Ishikawa (cell line): ENCODE results near the gene VMAC.

Source experiments
- CEBPB ChIP-seq: IDR thresholded peaks from 2 replicates; pipeline ENCODE4 v1.6.1; 2012
- CREB1 ChIP-seq: IDR thresholded peaks from 2 replicates; pipeline ENCODE4 v1.6.1; 2012; ENCODE audit warnings: low read depth
- EGR1 ChIP-seq: IDR thresholded peaks from 2 replicates; pipeline ENCODE4 v1.6.1; 2012
- EP300 ChIP-seq: IDR thresholded peaks from 2 replicates; pipeline ENCODE4 v1.6.1; 2012; ENCODE audit warnings: borderline replicate concordance
- FOXM1 ChIP-seq: IDR thresholded peaks from 2 replicates; pipeline ENCODE4 v1.6.1; 2012; ENCODE audit warnings: low read depth, borderline replicate concordance
- MAX ChIP-seq: IDR thresholded peaks from 2 replicates; pipeline ENCODE4 v1.6.1; 2012
- NFIC ChIP-seq: IDR thresholded peaks from 2 replicates; pipeline ENCODE4 v1.6.1; 2012
- RAD21 ChIP-seq: IDR thresholded peaks from 2 replicates; pipeline ENCODE4 v1.6.1; 2012; ENCODE audit warnings: low read depth
- REST ChIP-seq: IDR thresholded peaks from 2 replicates; pipeline ENCODE4 v1.6.1; 2012; ENCODE audit warnings: low read depth, mild to moderate bottlenecking
- TAF1 ChIP-seq: IDR thresholded peaks from 2 replicates; pipeline ENCODE4 v1.6.1; 2012; ENCODE audit warnings: low read depth, mild to moderate bottlenecking
- TCF12 ChIP-seq: IDR thresholded peaks from 2 replicates; pipeline ENCODE4 v1.6.1; 2012; ENCODE audit warnings: low read depth
- TEAD4 ChIP-seq: IDR thresholded peaks from 2 replicates; pipeline ENCODE4 v1.6.1; 2012
- USF1 ChIP-seq: IDR thresholded peaks from 2 replicates; pipeline ENCODE4 v1.6.1; 2012
- YY1 ChIP-seq: IDR thresholded peaks from 2 replicates; pipeline ENCODE4 v1.6.1; 2012; ENCODE audit warnings: low read depth
- ZBTB7A ChIP-seq: IDR thresholded peaks from 2 replicates; pipeline ENCODE4 v1.6.1; 2012; ENCODE audit warnings: low read depth

Gene VMAC

GRCh38 chr19:5958074-5958850 is 53.6 kb downstream of the VMAC start:
- TF ChIP-seq YY1: no peak
- no peak for TF ChIP-seq TEAD4
- TF ChIP-seq NFIC: no peak
- no peak for TF ChIP-seq EP300
- TF ChIP-seq CREB1: no peak
- no peak for TF ChIP-seq REST
- TF ChIP-seq TCF12: no peak
- TF ChIP-seq USF1: no peak
- TF ChIP-seq EGR1: no peak
- no peak for TF ChIP-seq MAX
- TF ChIP-seq TAF1: no peak
- TF ChIP-seq ZBTB7A: no peak
- TF ChIP-seq CEBPB: no peak
- no peak for TF ChIP-seq FOXM1
- TF ChIP-seq RAD21: no peak

- TF ChIP-seq USF1 (no peak), NFIC (no peak), TAF1 (no peak), FOXM1 (no peak), YY1 (no peak), EP300 (no peak), REST (no peak), CEBPB (no peak), ZBTB7A (no peak), EGR1 (no peak), MAX (no peak), RAD21 (no peak), CREB1 (no peak), TCF12 (no peak)
These were observed 54.1 kb downstream of the VMAC start for GRCh38 chr19:5958851-5959122.

GRCh38 chr19:5959260-5960004 is 54.8 kb downstream of the VMAC start:
- TF ChIP-seq YY1: no peak
- TF ChIP-seq TAF1: no peak
- TF ChIP-seq TCF12: no peak
- no peak for TF ChIP-seq NFIC
- no peak for TF ChIP-seq TEAD4
- TF ChIP-seq REST: no peak
- no peak for TF ChIP-seq EGR1
- no peak for TF ChIP-seq EP300
- no peak for TF ChIP-seq ZBTB7A
- no peak for TF ChIP-seq CREB1
- no peak for TF ChIP-seq RAD21
- no peak for TF ChIP-seq USF1
- TF ChIP-seq FOXM1: no peak
- no peak for TF ChIP-seq CEBPB
- no peak for TF ChIP-seq MAX
